HepG2 (cell line): Measurements from ENCODE around the gene MTMR3.

Source experiments
- EP300 ChIP-seq, 3 experiments: sonication (generic) in 1 of 3; formaldehyde crosslinking in 1 of 3; IDR thresholded peaks; 2 replicates each; pipeline versions ENCODE4 v1.5.1 to v1.6.1; 2011 to 2020; ENCODE audit warnings: low read depth in 2 of 3, low read length in 2 of 3, borderline replicate concordance in 1 of 3, improper control_type of control experiment in 1 of 3, mild to moderate bottlenecking in 1 of 3, missing genetic modification reagents in 1 of 3, moderate library complexity in 1 of 3
- ISX ChIP-seq: sonication (generic); formaldehyde crosslinking; conservative IDR thresholded peaks from 2 replicates; pipeline ENCODE4 v1.5.0; 2020; ENCODE audit warnings: missing genetic modification reagents
- POLR2AphosphoS5 ChIP-seq: IDR thresholded peaks from 2 replicates; pipeline ENCODE4 v1.6.1; 2012; ENCODE audit warnings: low read depth, low read length
- SRSF9 ChIP-seq: fragments of 200-400 bp; formaldehyde crosslinking; IDR thresholded peaks from 2 replicates; pipeline ENCODE4 v1.6.1; 2018; ENCODE audit warnings: borderline replicate concordance, mild to moderate bottlenecking, low read depth, low read length; ENCODE audit not compliant: insufficient read depth, poor library complexity, severe bottlenecking

DNA sequence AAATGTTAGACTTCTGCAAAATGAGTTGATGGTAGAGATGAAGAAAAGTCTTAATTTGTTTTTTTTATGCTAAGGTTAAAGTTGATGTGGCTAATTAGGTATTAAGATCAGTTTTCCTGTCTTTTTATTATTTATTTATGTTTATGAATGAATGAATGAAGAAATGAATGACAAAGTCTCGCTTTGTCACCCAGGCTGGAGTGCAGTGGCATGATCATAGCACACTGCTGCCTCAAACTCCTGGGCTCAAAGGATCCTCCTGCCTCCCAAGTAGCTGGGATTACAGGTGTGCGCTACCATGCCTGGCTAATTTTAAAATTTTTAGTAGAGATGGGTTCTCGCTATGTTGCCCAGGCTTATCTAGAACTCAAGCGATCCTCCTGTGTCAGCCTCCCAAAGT lies 29.2 kb downstream of the MTMR3 start:
- no peak for TF ChIP-seq ISX (CRISPR knock-in tag)
- no peak for TF ChIP-seq SRSF9
- TF ChIP-seq POLR2AphosphoS5 = no peak
- TF ChIP-seq EP300 (IDR thresholded peaks at IDR 0.05; ENCODE audit: low read depth in 2 of 2, low read length in 2 of 2) = no peak
- TF ChIP-seq EP300 (CRISPR knock-in tag; IDR thresholded peaks at IDR 0.05; ENCODE audit: borderline replicate concordance) = no peak
